Ammon's horn (tissue), 1 donor: Measurements from ENCODE around the gene CRKL.

Experiments
- DNase-seq: peaks from one replicate; pipeline ENCODE4 v3.0.0-alpha.2; 2016; ENCODE audit warnings: low spot score

Gene CRKL

GRCh38 chr22:20997536-20998257 is 80.5 kb downstream of the CRKL start:
- no peak for DNase-seq

- no peak for DNase-seq
These were observed 81.5 kb downstream of the CRKL start for GRCh38 chr22:20998411-20999336.

GRCh38 chr22:20999350-21000206 is 82.4 kb downstream of the CRKL start:
- DNase-seq = no peak

GRCh38 chr22:21000207-21000986 is 83.2 kb downstream of the CRKL start:
- DNase-seq = no peak

- DNase-seq = no peak
These were observed 83.9 kb downstream of the CRKL start for GRCh38 chr22:21000987-21001600.

GRCh38 chr22:21001601-21002325 is 84.6 kb downstream of the CRKL start, which contains the start of gene THAP7:
TSS of gene THAP7 (minus strand) at chr22:21002118. CDS start at chr22:21001911, 207 bp downstream.
- peak; percentile 95 for DNase-seq
